ENCODE measurements around the gene OLFM2. TPM values are rescaled to one million over a fixed set of nuclear protein-coding genes. Genes with fewer than 3 reads are reported as not detected.
"Not testable (repeated sequence)": the region's sequence is repeated elsewhere in the genome, so short reads cannot be mapped to it uniquely, and the experiment has no call there.

Gene OLFM2
- total RNA-seq, 3 donors from 2014 or later: 7.2 to 42.6 (median 8.8) TPM

GRCh38 chr19:9931629-9932028 is 4.7 kb downstream of the OLFM2 start:
- H3K4me1 ChIP-seq: peaks cover 0 to 6% of the 10 kb centered on the region in 2 donors
- H3K36me3 ChIP-seq: no peaks in the 10 kb centered on the region
- intact Hi-C loops (cut with DNase I; ENCODE audit: low total_unique reads): no loop called here
- peaks cover 0 to 5% of the 10 kb centered on the region in 2 donors for H3K27me3 ChIP-seq
- no peak overlapping the region for H3K27ac ChIP-seq
- no peak for TF ChIP-seq POLR2A (IDR thresholded peaks at IDR 0.05)
- no peak for TF ChIP-seq CTCF (IDR thresholded peaks at IDR 0.05)
- TF ChIP-seq POLR2AphosphoS5 (IDR thresholded peaks at IDR 0.05): no peak
- no peaks in the 10 kb centered on the region for H3K9me3 ChIP-seq
- no peak for DNase-seq (ENCODE audit: low spot score in 2 of 2)
- no peak overlapping the region for H3K4me3 ChIP-seq

GRCh38 chr19:9923440-9923839 is 12.9 kb downstream of the OLFM2 start:
- H3K9me3 ChIP-seq: no peaks in the 10 kb centered on the region
- no peaks in the 10 kb centered on the region for H3K27me3 ChIP-seq
- H3K27ac ChIP-seq: no peak overlapping the region
- no peaks in the 10 kb centered on the region for H3K36me3 ChIP-seq
- no peaks in the 10 kb centered on the region for H3K4me1 ChIP-seq
- H3K4me3 ChIP-seq: no peak overlapping the region
- TF ChIP-seq POLR2AphosphoS5 (IDR thresholded peaks at IDR 0.05): no peak
- no peak for TF ChIP-seq CTCF (IDR thresholded peaks at IDR 0.05)
- TF ChIP-seq POLR2A (IDR thresholded peaks at IDR 0.05): no peak
- DNase-seq (ENCODE audit: low spot score in 2 of 2): no peak
- intact Hi-C loops (cut with DNase I; ENCODE audit: low total_unique reads): no loop called here

- H3K4me3 ChIP-seq; H3K4me1 ChIP-seq; H3K27ac ChIP-seq; H3K27me3 ChIP-seq; intact Hi-C loops (cut with DNase I; ENCODE audit: low total_unique reads); H3K36me3 ChIP-seq; DNase-seq (ENCODE audit: low spot score in 2 of 2); H3K9me3 ChIP-seq: not testable (repeated sequence)
These were observed 13.4 kb downstream of the OLFM2 start for GRCh38 chr19:9922782-9923379.

- Histone ChIP-seq H3K4me3 (no peak overlapping the region), H3K9me3 (no peaks in the 10 kb centered on the region), H3K27ac (no peak overlapping the region), H3K4me1 (no peaks in the 10 kb centered on the region), H3K36me3 (no peaks in the 10 kb centered on the region), H3K27me3 (peaks cover 0 to 2% of the 10 kb centered on the region in 2 donors)
- TF ChIP-seq POLR2AphosphoS5 (IDR thresholded peaks at IDR 0.05) (no peak), POLR2A (IDR thresholded peaks at IDR 0.05) (no peak), CTCF (IDR thresholded peaks at IDR 0.05) (no peak)
- intact Hi-C loops (cut with DNase I; ENCODE audit: low total_unique reads): loop anchor here (5.0 kb wide), 1 partner anchor 85 kb away; no protein-coding TSS in a partner anchor
- DNase-seq (ENCODE audit: low spot score in 2 of 2): no peak
These were observed 19.0 kb downstream of the OLFM2 start for GRCh38 chr19:9917321-9917720.

GRCh38 chr19:9916719-9917118 is 19.6 kb downstream of the OLFM2 start:
- intact Hi-C loops (cut with DNase I; ENCODE audit: low total_unique reads): loop anchor here (5.0 kb wide), 1 partner anchor 86 kb away; no protein-coding TSS in a partner anchor
- Histone ChIP-seq H3K36me3 (no peaks in the 10 kb centered on the region), H3K4me1 (no peaks in the 10 kb centered on the region), H3K4me3 (no peak overlapping the region), H3K27me3 (peaks cover 0 to 2% of the 10 kb centered on the region in 2 donors), H3K27ac (no peak overlapping the region), H3K9me3 (no peaks in the 10 kb centered on the region)
- no peak for DNase-seq (ENCODE audit: low spot score in 2 of 2)
- TF ChIP-seq CTCF (IDR thresholded peaks at IDR 0.05): no peak
- TF ChIP-seq POLR2AphosphoS5 (IDR thresholded peaks at IDR 0.05): no peak
- no peak for TF ChIP-seq POLR2A (IDR thresholded peaks at IDR 0.05)

Measured in breast epithelium (tissue), 4 donors.